H9 (cell line): Measurements from ENCODE around the gene HPCAL4. TPM values are rescaled to one million over a fixed set of nuclear protein-coding genes. Genes with fewer than 3 reads are reported as not detected.

Experiments used
- DNase-seq: peaks from one replicate; pipeline ENCODE4 v3.0.0-alpha.2; 2017
- H2AFZ ChIP-seq: one replicate; pipeline ENCODE4 v1.6.1; 2013; ENCODE audit warnings: mild to moderate bottlenecking, low read length, control low read depth, moderate library complexity
- H2AK5ac ChIP-seq: 2 replicates; pipeline ENCODE4 v1.6.1; 2013; ENCODE audit warnings: low read length, control low read depth, mixed read lengths; ENCODE audit not compliant: insufficient read length
- H2BK120ac ChIP-seq: one replicate; pipeline ENCODE4 v1.6.1; 2013; ENCODE audit warnings: low read depth, mild to moderate bottlenecking, low read length, control low read depth, inconsistent platforms; ENCODE audit not compliant: poor library complexity, severe bottlenecking
- H2BK12ac ChIP-seq: 2 replicates; pipeline ENCODE4 v1.6.1; 2013; ENCODE audit warnings: low read length, control low read depth, mixed read lengths, low read depth; ENCODE audit not compliant: insufficient read length
- H2BK15ac ChIP-seq: 2 replicates; pipeline ENCODE4 v1.6.1; 2013; ENCODE audit warnings: low read depth, low read length, control low read depth
- H2BK20ac ChIP-seq: one replicate; pipeline ENCODE4 v1.6.1; 2013; ENCODE audit warnings: low read depth, mild to moderate bottlenecking, low read length, control low read depth, inconsistent platforms; ENCODE audit not compliant: poor library complexity, severe bottlenecking
- H2BK5ac ChIP-seq: 2 replicates; pipeline ENCODE4 v1.6.1; 2013; ENCODE audit warnings: low read length, control low read depth, mixed read lengths; ENCODE audit not compliant: insufficient read length
- H3K14ac ChIP-seq: 2 replicates; pipeline ENCODE4 v1.6.1; 2013; ENCODE audit warnings: low read length, control low read depth; ENCODE audit not compliant: insufficient read depth
- H3K18ac ChIP-seq: 2 replicates; pipeline ENCODE4 v1.6.1; 2013; ENCODE audit warnings: low read depth, mild to moderate bottlenecking, mixed read lengths, low read length, control low read depth; ENCODE audit not compliant: insufficient read length
- H3K23ac ChIP-seq: 2 replicates; pipeline ENCODE4 v1.6.1; 2013; ENCODE audit warnings: low read length, control low read depth, mixed read lengths, low read depth; ENCODE audit not compliant: insufficient read length
- H3K23me2 ChIP-seq: 2 replicates; pipeline ENCODE4 v1.6.1; 2013; ENCODE audit warnings: low read depth, mild to moderate bottlenecking, mixed read lengths, low read length, control low read depth; ENCODE audit not compliant: insufficient read length, poor library complexity, severe bottlenecking
- H3K27ac ChIP-seq: 2 replicates; pipeline ENCODE4 v1.5.1; 2013; ENCODE audit warnings: low read length, control low read depth, mixed read lengths, low read depth; ENCODE audit not compliant: insufficient read length
- H3K27me3 ChIP-seq: 2 replicates; pipeline ENCODE4 v1.6.1; 2013; ENCODE audit warnings: low read length, control low read depth, inconsistent platforms; ENCODE audit not compliant: insufficient read depth
- H3K4ac ChIP-seq: 2 replicates; pipeline ENCODE4 v1.6.1; 2013; ENCODE audit warnings: low read depth, mild to moderate bottlenecking, control low read depth, inconsistent platforms, low read length, moderate library complexity
- H3K4me1 ChIP-seq: 2 replicates; pipeline ENCODE4 v1.6.1; 2013; ENCODE audit warnings: low read length, control low read depth, inconsistent platforms; ENCODE audit not compliant: insufficient read depth
- H3K4me2 ChIP-seq: 2 replicates; pipeline ENCODE4 v1.6.1; 2013; ENCODE audit warnings: low read length, control low read depth, mixed read lengths; ENCODE audit not compliant: insufficient read length, insufficient read depth
- H3K56ac ChIP-seq: 2 replicates; pipeline ENCODE4 v1.6.1; 2013; ENCODE audit warnings: low read depth, mild to moderate bottlenecking, mixed read lengths, low read length, control low read depth; ENCODE audit not compliant: insufficient read length
- H3K79me1 ChIP-seq: 2 replicates; pipeline ENCODE4 v1.6.1; 2013; ENCODE audit warnings: low read depth, mild to moderate bottlenecking, moderate library complexity, low read length, control low read depth, inconsistent platforms; ENCODE audit not compliant: insufficient read depth, poor library complexity, severe bottlenecking
- H3K79me2 ChIP-seq: 2 replicates; pipeline ENCODE4 v1.6.1; 2013; ENCODE audit warnings: low read length, control low read depth, inconsistent platforms; ENCODE audit not compliant: insufficient read depth
- H3K9ac ChIP-seq: 2 replicates; pipeline ENCODE4 v1.6.1; 2013; ENCODE audit warnings: low read length, control low read depth, mixed read lengths; ENCODE audit not compliant: insufficient read length; ENCODE audit errors: extremely low read depth
- H3K9me3 ChIP-seq: one replicate; pipeline ENCODE4 v1.6.1; 2013; ENCODE audit warnings: low read depth, low read length, inconsistent platforms; ENCODE audit not compliant: control insufficient read depth
- H3T11ph ChIP-seq: one replicate; pipeline ENCODE4 v1.6.1; 2013; ENCODE audit warnings: mild to moderate bottlenecking, low read length, control low read depth, inconsistent platforms
- H4K20me1 ChIP-seq: one replicate; pipeline ENCODE4 v1.6.1; 2013; ENCODE audit not compliant: control insufficient read depth, insufficient read length, insufficient read depth
- H4K5ac ChIP-seq: 2 replicates; pipeline ENCODE4 v1.6.1; 2013; ENCODE audit warnings: low read depth, mild to moderate bottlenecking, mixed read lengths, low read length, control low read depth; ENCODE audit not compliant: insufficient read length
- H4K8ac ChIP-seq: replicated peaks from 2 replicates; pipeline ENCODE4 v1.6.1; 2013; ENCODE audit warnings: low read length, control low read depth, mixed read lengths, low read depth; ENCODE audit not compliant: insufficient read length
- H4K91ac ChIP-seq: 2 replicates; pipeline ENCODE4 v1.6.1; 2013; ENCODE audit warnings: low read depth, mild to moderate bottlenecking, moderate library complexity, mixed read lengths, low read length, control low read depth; ENCODE audit not compliant: insufficient read length
- H3K27ac Mint-ChIP-seq, 3 experiments: 2 replicates in 2 of 3; 3 replicates in 1 of 3; pipeline ENCODE4 v1.8.0; 2020 to 2021; ENCODE audit warnings: mixed read lengths in 3 of 3, mild to moderate bottlenecking in 1 of 3, moderate library complexity in 1 of 3
- H3K27me3 Mint-ChIP-seq: 2 replicates; pipeline ENCODE4 v1.8.0; 2021; ENCODE audit warnings: low read depth, mild to moderate bottlenecking, moderate library complexity, mixed read lengths
- H3K36me3 Mint-ChIP-seq, 3 experiments: 2 replicates in 2 of 3; 3 replicates in 1 of 3; pipeline ENCODE4 v1.8.0; 2020 to 2021; ENCODE audit warnings: low read depth in 3 of 3, mixed read lengths in 3 of 3; ENCODE audit not compliant: insufficient read depth in 1 of 3
- H3K4me1 Mint-ChIP-seq, 2 experiments: 2 replicates each; pipeline ENCODE4 v1.8.0; 2020; ENCODE audit warnings: mixed read lengths in 2 of 2
- H3K4me3 Mint-ChIP-seq, 2 experiments: 2 replicates in 1 of 2; 3 replicates in 1 of 2; pipeline ENCODE4 v1.8.0; 2020 to 2021; ENCODE audit warnings: mild to moderate bottlenecking in 2 of 2, mixed read lengths in 2 of 2, moderate library complexity in 1 of 2
- H3K9me3 Mint-ChIP-seq, 2 experiments: 2 replicates in 1 of 2; 3 replicates in 1 of 2; pipeline ENCODE4 v1.8.0; 2020; ENCODE audit warnings: mild to moderate bottlenecking in 2 of 2, mixed read lengths in 2 of 2, moderate library complexity in 1 of 2
- WGBS: extraction: QIAGEN DNeasy Blood & Tissue Kit; methylation state at CpG from one replicate; pipeline ENCODE4 v1.1.7; 2013; ENCODE audit warnings: missing lambda C conversion rate, low lambda C conversion rate, mixed read lengths; ENCODE audit not compliant: insufficient read length; ENCODE audit errors: extremely low coverage; 5-methylcytosine and 5-hydroxymethylcytosine counted together
- total RNA-seq: library from RNA; stranded (reverse); gene quantifications from 2 replicates; pipeline ENCODE4 v1.2.1, GENCODE V29; 2021
- TF ChIP-seq, protein P1 (sequence below): fragments of 200-600 bp; sonication (generic); conservative IDR thresholded peaks from 3 replicates; pipeline ENCODE4 v1.8.0; 2021; ENCODE audit warnings: antibody characterized with exemption, mild to moderate bottlenecking

HPCAL4 gene
- total RNA-seq, 1 experiment from 2014 or later: 0.15 TPM

DNA sequence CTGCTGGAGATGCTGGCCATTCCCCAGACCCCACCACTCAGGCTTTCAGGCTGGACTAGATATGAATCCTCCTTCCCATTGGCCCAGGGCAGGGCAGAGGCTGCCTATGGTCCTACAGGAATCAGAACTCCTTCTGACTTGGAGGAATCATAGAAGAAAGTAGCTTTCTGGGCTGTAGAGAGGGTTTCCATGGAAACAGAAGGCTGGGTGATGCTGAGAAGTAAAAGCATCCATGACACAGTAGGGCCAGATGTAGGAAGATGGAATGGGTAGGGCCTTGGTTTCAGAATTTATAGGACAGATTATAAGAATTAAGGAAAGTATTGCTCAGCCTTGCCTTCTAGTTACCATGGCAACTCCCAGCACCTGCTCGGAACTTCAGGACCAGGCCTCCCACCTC lies 28.4 kb downstream of the HPCAL4 start:
- Histone ChIP-seq H3K27me3 (peaks cover 15% of the 10 kb centered on the region; the same call in 1 of the 2 replicates), H3K23me2 (no peaks in the 10 kb centered on the region), H3K4me2 (no peak overlapping the region)

More for the DNA sequence above, 28.4 kb downstream of the HPCAL4 start:
- H4K5ac ChIP-seq: no peak overlapping the region
- H2BK5ac ChIP-seq: no peak overlapping the region
- no peaks in the 10 kb centered on the region for H3K79me2 ChIP-seq
- no peaks in the 10 kb centered on the region; a peak in 1 of 7 replicates for H3K36me3 Mint-ChIP-seq
- no peak overlapping the region for H3K14ac ChIP-seq
- H3K79me1 ChIP-seq: no peaks in the 10 kb centered on the region
- no peak overlapping the region for H3K4ac ChIP-seq
- H3K9me3 ChIP-seq: no peaks in the 10 kb centered on the region
- H2AK5ac ChIP-seq: no peak overlapping the region
- H2BK15ac ChIP-seq: no peak overlapping the region
- no peak overlapping the region for H2BK12ac ChIP-seq
- H2AFZ ChIP-seq: no peak overlapping the region
- no peak overlapping the region for H3K27ac ChIP-seq
- DNase-seq: no peak
- no peak overlapping the region for H3T11ph ChIP-seq
- H3K9ac ChIP-seq: no peak overlapping the region
- no peak overlapping the region for H3K56ac ChIP-seq
- H4K91ac ChIP-seq: no peak overlapping the region
- no peaks in the 10 kb centered on the region for H3K4me1 ChIP-seq
- no CpG with 5 or more reads among the region's 1 CpG for WGBS
- no peak overlapping the region for H2BK120ac ChIP-seq
- no peak overlapping the region for H3K4me3 Mint-ChIP-seq
- H3K23ac ChIP-seq: no peak overlapping the region
- no peak overlapping the region for H4K8ac ChIP-seq
- no peak overlapping the region for H3K18ac ChIP-seq
- H3K27ac Mint-ChIP-seq: no peak overlapping the region
- TF ChIP-seq, protein P1, sequence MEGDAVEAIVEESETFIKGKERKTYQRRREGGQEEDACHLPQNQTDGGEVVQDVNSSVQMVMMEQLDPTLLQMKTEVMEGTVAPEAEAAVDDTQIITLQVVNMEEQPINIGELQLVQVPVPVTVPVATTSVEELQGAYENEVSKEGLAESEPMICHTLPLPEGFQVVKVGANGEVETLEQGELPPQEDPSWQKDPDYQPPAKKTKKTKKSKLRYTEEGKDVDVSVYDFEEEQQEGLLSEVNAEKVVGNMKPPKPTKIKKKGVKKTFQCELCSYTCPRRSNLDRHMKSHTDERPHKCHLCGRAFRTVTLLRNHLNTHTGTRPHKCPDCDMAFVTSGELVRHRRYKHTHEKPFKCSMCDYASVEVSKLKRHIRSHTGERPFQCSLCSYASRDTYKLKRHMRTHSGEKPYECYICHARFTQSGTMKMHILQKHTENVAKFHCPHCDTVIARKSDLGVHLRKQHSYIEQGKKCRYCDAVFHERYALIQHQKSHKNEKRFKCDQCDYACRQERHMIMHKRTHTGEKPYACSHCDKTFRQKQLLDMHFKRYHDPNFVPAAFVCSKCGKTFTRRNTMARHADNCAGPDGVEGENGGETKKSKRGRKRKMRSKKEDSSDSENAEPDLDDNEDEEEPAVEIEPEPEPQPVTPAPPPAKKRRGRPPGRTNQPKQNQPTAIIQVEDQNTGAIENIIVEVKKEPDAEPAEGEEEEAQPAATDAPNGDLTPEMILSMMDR: no peak
- peaks cover 1% of the 10 kb centered on the region in 2 experiments for H3K4me1 Mint-ChIP-seq
- H3K9me3 Mint-ChIP-seq: no peaks in the 10 kb centered on the region
- no peak overlapping the region for H2BK20ac ChIP-seq
- H4K20me1 ChIP-seq: no peaks in the 10 kb centered on the region
- peaks cover 99% of the 10 kb centered on the region for H3K27me3 Mint-ChIP-seq
